GM10248 (cell line): ENCODE data around the gene ABCC12.

ENCODE experiments used
- CTCF ChIA-PET: fragments of 300-600 bp; sonication (Branson Sonifier 250); formaldehyde crosslinking; extraction: SDS; loops from one replicate; lab custom pipeline; 2021; ENCODE audit warnings: antibody characterized with exemption; lab: Yijun Ruan, JAX
- POLR2A ChIA-PET: fragments of 350-650 bp; sonication (Branson Sonifier 250); formaldehyde crosslinking; extraction: SDS; loops from one replicate; lab custom pipeline; 2020; ENCODE audit warnings: antibody characterized with exemption; lab: Yijun Ruan, JAX
- DNase-seq: peaks from one replicate; pipeline ENCODE4 v3.0.0; 2012; ENCODE audit errors: extremely low spot score
- TF ChIP-seq, protein P1 (sequence below): IDR thresholded peaks from 2 replicates; pipeline ENCODE4 v1.5.1; 2012; ENCODE audit warnings: mild to moderate bottlenecking, low read depth; ENCODE audit errors: extremely low read depth, missing control alignments, control extremely low read depth

The ABCC12 gene

DNA sequence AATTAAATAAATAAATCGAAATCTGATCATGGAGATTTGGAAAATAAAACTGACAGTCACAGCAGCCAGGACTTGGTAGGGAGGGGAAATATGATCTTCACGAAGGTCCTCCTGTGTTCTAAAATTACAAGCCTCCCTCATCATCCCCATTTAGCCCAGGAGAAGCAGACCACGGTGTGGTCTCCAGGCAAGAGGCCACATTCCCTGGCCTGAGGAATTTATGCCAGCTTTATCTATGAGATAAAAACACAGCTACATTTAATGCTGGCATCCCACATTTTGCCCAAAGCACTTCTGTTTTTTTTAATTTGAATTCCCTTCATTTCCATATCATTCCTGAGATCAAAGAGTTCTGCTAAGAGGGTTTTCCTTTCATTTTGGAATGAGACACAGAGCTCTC, 43.2 kb downstream of the ABCC12 start:
- no peak for DNase-seq
- TF ChIP-seq, protein P1, sequence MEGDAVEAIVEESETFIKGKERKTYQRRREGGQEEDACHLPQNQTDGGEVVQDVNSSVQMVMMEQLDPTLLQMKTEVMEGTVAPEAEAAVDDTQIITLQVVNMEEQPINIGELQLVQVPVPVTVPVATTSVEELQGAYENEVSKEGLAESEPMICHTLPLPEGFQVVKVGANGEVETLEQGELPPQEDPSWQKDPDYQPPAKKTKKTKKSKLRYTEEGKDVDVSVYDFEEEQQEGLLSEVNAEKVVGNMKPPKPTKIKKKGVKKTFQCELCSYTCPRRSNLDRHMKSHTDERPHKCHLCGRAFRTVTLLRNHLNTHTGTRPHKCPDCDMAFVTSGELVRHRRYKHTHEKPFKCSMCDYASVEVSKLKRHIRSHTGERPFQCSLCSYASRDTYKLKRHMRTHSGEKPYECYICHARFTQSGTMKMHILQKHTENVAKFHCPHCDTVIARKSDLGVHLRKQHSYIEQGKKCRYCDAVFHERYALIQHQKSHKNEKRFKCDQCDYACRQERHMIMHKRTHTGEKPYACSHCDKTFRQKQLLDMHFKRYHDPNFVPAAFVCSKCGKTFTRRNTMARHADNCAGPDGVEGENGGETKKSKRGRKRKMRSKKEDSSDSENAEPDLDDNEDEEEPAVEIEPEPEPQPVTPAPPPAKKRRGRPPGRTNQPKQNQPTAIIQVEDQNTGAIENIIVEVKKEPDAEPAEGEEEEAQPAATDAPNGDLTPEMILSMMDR: no peak
- ChIA-PET CTCF (interaction anchor here (0.8 to 2.8 kb wide), 13 partner anchors 10 to 971 kb away, joined by 3 to 26 read pairs (median 5); partner anchors contain the start of gene NETO2), POLR2A (no interaction called here)

DNA sequence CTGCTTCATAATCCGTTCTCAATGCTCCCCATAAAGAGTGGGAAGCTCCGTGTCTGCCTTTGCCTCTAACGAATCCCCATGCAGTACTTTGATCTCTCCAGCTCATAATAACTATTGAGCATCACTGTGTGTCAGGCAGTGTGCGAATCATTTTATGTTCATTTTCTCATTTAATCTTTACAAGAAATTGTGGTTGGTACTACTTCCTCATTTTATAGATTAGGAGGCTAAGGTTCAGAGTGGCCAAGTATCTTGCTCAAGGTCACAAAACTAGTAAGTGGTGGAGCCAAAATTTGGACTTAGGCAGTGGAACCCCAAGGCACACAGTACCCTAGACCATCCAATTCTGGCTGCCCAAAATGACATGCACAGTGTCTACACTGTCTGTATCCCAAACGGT, 44.8 kb downstream of the ABCC12 start:
- ChIA-PET POLR2A (no interaction called here), CTCF (no interaction called here)
- TF ChIP-seq, protein P1: no peak
- DNase-seq: no peak

GRCh38 chr16:48110000-48110399, 45.8 kb downstream of the ABCC12 start:
- ChIA-PET POLR2A (interaction anchor here (0.5 kb wide), 1 partner anchor 1340 kb away, joined by 4 read pairs; no protein-coding TSS in a partner anchor), CTCF (interaction anchor here (0.9 to 1.4 kb wide), 2 partner anchors 8 to 36 kb away, joined by 3 to 5 read pairs; no protein-coding TSS in a partner anchor)
- DNase-seq: no peak
- TF ChIP-seq, protein P1: no peak

DNA sequence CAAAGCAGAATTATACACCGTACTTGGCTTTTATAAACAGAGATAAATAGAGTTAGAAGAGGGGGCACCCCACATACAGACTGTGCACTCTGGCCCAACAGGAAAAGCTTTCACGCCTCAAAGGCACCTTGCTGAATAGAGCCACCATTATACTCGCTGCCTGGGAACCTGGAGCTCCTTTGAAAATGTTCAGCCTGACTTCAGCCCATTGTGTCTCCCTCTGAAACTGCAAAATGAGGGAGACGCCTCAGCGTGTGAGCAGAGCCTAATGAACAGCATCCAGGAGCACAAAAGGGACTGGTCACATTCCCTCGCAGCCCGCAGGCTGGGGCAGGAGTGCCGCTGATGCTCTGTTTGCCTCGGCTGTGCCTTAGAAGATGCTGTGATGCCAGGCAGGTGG, 46.3 kb downstream of the ABCC12 start:
- POLR2A ChIA-PET: interaction anchor here (0.5 kb wide), 1 partner anchor 1341 kb away, joined by 4 read pairs; no protein-coding TSS in a partner anchor
- TF ChIP-seq, protein P1: no peak
- DNase-seq: no peak
- CTCF ChIA-PET: interaction anchor here (0.9 to 1.4 kb wide), 6 partner anchors 9 to 56 kb away, joined by 3 to 5 read pairs (median 3); no protein-coding TSS in a partner anchor

DNA sequence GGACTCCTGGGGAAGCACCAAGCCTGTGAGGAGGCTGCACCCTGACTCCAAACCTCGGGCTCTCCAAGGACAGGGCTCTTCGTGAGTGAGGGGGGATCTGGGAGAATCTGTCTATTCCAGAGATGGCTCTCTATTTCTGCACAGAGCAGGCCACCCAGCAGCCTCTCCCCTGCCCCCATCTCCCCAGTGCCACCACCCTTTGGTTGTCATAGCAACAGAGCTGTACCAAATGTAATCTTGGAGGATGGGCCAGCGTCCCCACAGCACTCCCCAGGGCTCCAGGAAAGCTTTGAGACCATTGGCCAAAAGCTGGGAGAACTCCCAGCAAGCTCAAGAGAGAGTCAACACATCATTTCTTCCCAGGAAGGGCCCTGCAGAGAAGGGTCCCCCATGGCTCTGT, 49.3 kb downstream of the ABCC12 start:
- TF ChIP-seq, protein P1: no peak
- POLR2A ChIA-PET: no interaction called here
- DNase-seq: no peak
- CTCF ChIA-PET: no interaction called here
